Immature natural killer cell (primary cell): ENCODE results near the gene CYBC1. TPM values are rescaled to one million over a fixed set of nuclear protein-coding genes. Genes with fewer than 3 reads are reported as not detected.
A peak's percentile ranks its signal among the peaks of the same experiment; 100 is the strongest.

Experiments
- DNase-seq, 3 donors: peaks; one replicate each; pipeline ENCODE4 v3.0.0; 2022; ENCODE audit warnings: mixed read lengths in 1 of 3
- H3K27ac Mint-ChIP-seq, 6 donors: one replicate each; pipeline ENCODE4 v1.8.0; 2020; ENCODE audit warnings: mixed read lengths in 6 of 6, mild to moderate bottlenecking in 5 of 6, inconsistent platforms in 4 of 6, moderate library complexity in 3 of 6
- H3K27me3 Mint-ChIP-seq, 3 donors: one replicate each; pipeline ENCODE4 v1.8.0; 2020 to 2021; ENCODE audit warnings: low read depth in 3 of 3, mild to moderate bottlenecking in 3 of 3, mixed read lengths in 3 of 3, moderate library complexity in 3 of 3, inconsistent platforms in 1 of 3
- H3K36me3 Mint-ChIP-seq, 3 donors: one replicate each; pipeline ENCODE4 v1.8.0; 2020; ENCODE audit warnings: mixed read lengths in 3 of 3, inconsistent platforms in 2 of 3, mild to moderate bottlenecking in 2 of 3
- H3K4me1 Mint-ChIP-seq, 2 donors: one replicate each; pipeline ENCODE4 v1.8.0; 2020; ENCODE audit warnings: inconsistent platforms in 2 of 2, mild to moderate bottlenecking in 2 of 2, mixed read lengths in 2 of 2, moderate library complexity in 1 of 2
- H3K4me3 Mint-ChIP-seq, 5 donors: one replicate each; pipeline ENCODE4 v1.8.0; 2020; ENCODE audit warnings: mild to moderate bottlenecking in 5 of 5, mixed read lengths in 5 of 5, inconsistent platforms in 3 of 5, moderate library complexity in 3 of 5
- H3K9me3 Mint-ChIP-seq, 6 donors: one replicate each; pipeline ENCODE4 v1.8.0; 2020; ENCODE audit warnings: mild to moderate bottlenecking in 6 of 6, mixed read lengths in 6 of 6, inconsistent platforms in 4 of 6, moderate library complexity in 3 of 6
- polyA plus RNA-seq, 3 donors: library from polyadenylated mRNA; unstranded; fragments of 300-500 nt; fragmentation: Illumina TruSeq; gene quantifications; one replicate each; pipeline ENCODE4 v1.2.3, GENCODE V29; 2021

The CYBC1 gene
- polyA plus RNA-seq, 3 donors from 2014 or later = 182 to 246 (median 243) TPM

DNA sequence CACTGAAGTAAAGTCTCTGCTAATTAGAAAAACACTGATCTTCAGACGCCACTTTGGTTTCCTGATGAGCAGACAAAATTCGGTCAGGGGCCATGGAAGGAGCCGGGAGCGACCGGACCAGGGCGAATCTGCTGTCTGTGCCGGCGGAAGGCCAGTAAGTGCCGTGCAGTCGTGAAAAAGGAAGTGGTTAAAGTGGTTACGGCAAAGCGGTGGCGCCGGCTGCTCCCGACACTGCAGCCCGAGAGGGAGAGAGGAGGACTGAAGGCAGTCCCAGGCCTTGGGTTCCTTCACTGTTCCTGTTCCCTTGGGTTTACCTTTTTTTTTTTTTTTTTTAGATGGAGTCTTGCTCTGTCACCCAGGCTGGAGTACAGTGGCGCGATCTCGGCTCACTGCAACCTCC, 49.7 kb downstream of the CYBC1 start:
- peaks cover 7 to 12% (median 9%) of the 10 kb centered on the region in 3 donors for H3K36me3 Mint-ChIP-seq
- no peaks in the 10 kb centered on the region for H3K9me3 Mint-ChIP-seq
- H3K4me3 Mint-ChIP-seq = peak overlapping the region; percentile 80 to 97 (median 93)
- H3K27ac Mint-ChIP-seq = peak overlapping the region; percentile 72 to 94 (median 88)
- H3K27me3 Mint-ChIP-seq = peaks cover 0 to 14% (median 5%) of the 10 kb centered on the region in 3 donors
- H3K4me1 Mint-ChIP-seq = peaks cover 17 to 18% of the 10 kb centered on the region in 2 donors
- peak; percentile 65 to 68 (median 66) for DNase-seq

DNA sequence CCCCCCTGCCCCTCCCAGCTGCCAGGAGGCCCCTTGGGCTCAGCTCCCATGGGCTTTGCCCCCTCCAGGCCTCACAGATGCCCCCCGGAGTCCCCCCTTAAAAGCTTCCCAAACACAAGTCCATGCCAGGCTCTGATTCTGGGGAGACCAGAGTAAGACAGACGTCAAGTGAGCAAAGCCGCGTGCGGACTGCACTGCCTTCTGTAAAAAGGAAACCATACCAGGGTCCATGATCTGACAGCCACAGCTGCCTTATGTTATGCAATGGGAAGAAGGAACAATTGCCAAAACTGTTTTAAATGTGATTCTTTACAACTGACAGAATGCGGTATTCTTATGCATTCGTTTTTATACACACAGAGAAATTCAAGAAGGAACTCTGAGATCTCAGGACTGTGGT, 50.3 kb downstream of the CYBC1 start:
- no peaks in the 10 kb centered on the region for H3K9me3 Mint-ChIP-seq
- H3K27ac Mint-ChIP-seq = peak overlapping the region in 2 of 6 donors; percentile 35 to 88

DNA sequence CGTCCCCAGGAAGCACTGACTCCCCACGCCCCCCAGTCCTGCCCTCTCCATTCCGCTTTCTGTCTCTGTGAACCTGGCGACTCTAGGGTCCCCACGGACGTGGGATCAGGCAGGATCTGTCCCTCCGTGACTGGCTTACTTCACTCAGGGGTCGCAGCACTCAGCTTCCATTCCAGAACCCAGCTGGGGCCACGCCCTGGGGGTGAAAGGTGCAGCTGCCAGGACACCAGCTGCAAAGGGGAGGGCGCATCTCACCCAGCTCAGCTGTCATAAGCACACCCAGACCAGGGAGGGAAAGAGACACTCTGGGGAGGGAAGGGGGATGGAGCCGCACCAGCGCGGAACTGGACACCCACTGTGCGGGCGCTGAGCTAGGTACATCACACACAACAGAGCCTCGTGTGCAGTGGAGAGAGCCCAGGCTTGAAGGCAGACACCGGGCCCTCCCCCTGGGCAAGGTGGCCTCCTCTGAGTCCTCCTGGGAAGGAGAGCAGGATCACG, 50.9 kb downstream of the CYBC1 start:
- peaks cover 0 to 16% (median 5%) of the 10 kb centered on the region in 3 donors for H3K27me3 Mint-ChIP-seq
- H3K4me3 Mint-ChIP-seq = peak overlapping the region in 1 of 5 donors; percentile 93
- no peak for DNase-seq
- H3K9me3 Mint-ChIP-seq = no peaks in the 10 kb centered on the region
- peaks cover 17 to 18% of the 10 kb centered on the region in 2 donors for H3K4me1 Mint-ChIP-seq
- no peak overlapping the region for H3K27ac Mint-ChIP-seq
- H3K36me3 Mint-ChIP-seq = peaks cover 7 to 12% (median 9%) of the 10 kb centered on the region in 3 donors

More for the DNA sequence above, 50.3 kb downstream of the CYBC1 start:
- Mint-ChIP-seq H3K4me1 (peaks cover 17 to 18% of the 10 kb centered on the region in 2 donors), H3K4me3 (peak overlapping the region in 3 of 5 donors; percentile 24 to 97 (median 93)), H3K36me3 (peaks cover 7 to 12% (median 9%) of the 10 kb centered on the region in 3 donors), H3K27me3 (peaks cover 0 to 14% (median 5%) of the 10 kb centered on the region in 3 donors)
- DNase-seq = no peak

- Mint-ChIP-seq H3K27me3 (peaks cover 0 to 16% (median 5%) of the 10 kb centered on the region in 3 donors), H3K9me3 (no peaks in the 10 kb centered on the region), H3K27ac (no peak overlapping the region), H3K36me3 (peaks cover 7 to 12% (median 9%) of the 10 kb centered on the region in 3 donors), H3K4me3 (no peak overlapping the region), H3K4me1 (peaks cover 17 to 18% of the 10 kb centered on the region in 2 donors)
- DNase-seq = no peak
Observed at GRCh38 chr17:82399041-82399441, 51.5 kb downstream of the CYBC1 start.

DNA sequence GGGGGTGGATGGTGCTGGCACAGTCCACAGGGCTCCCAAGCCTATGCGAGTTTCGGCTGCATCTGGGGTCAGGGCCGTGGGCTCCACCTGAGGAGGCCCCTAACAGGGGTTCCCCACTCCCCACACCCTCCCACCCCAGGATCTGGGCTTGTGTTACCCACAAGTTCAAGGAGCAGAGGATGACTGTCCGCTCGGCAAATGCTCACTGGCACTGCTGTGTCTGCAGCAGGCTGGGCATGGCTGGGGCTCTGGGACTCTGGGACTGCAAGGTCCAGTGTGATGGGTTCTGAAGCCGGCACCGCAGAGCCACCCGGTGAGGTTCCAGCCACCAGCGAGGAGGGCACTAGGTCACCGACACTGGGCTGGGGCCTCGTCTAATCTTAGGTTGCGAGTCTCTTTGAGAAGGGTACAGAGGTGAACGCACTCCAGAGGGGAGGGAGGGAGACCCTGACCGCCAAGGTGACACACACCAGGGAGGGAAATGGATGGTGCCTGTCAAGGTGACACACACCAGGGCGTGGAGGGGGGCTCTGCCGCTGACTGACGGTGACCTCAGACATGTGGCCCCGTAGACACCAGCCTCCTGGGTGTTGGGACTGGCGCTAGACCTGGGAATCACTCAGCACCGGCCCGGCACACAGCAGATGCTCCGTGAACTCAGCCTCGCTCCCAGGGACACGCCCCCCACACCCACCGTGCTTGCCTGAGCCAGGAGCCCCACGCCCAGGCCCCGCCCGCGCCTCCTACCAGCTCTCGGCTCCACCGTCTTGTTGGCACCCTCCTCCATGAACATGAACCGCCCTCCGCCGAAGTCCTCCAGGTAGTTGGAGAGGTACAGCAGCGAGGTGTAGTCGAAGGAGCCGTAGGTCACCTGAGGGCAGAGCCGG, 52.9 kb downstream of the CYBC1 start:
- DNase-seq = no peak
- Mint-ChIP-seq H3K9me3 (no peaks in the 10 kb centered on the region), H3K27ac (no peak overlapping the region), H3K4me3 (no peak overlapping the region), H3K4me1 (peaks cover 16 to 18% of the 10 kb centered on the region in 2 donors), H3K36me3 (peaks cover 4 to 14% (median 9%) of the 10 kb centered on the region in 3 donors), H3K27me3 (peaks cover 0 to 11% (median 0%) of the 10 kb centered on the region in 3 donors)

GRCh38 chr17:82396601-82397435, 53.7 kb downstream of the CYBC1 start:
- H3K27me3 Mint-ChIP-seq = peaks cover 0 to 10% (median 0%) of the 10 kb centered on the region in 3 donors
- no peak overlapping the region for H3K27ac Mint-ChIP-seq
- no peak for DNase-seq
- H3K4me1 Mint-ChIP-seq = peaks cover 15 to 16% of the 10 kb centered on the region in 2 donors
- H3K4me3 Mint-ChIP-seq = no peak overlapping the region
- H3K36me3 Mint-ChIP-seq = peaks cover 4 to 19% (median 13%) of the 10 kb centered on the region in 3 donors
- H3K9me3 Mint-ChIP-seq = no peaks in the 10 kb centered on the region

- Mint-ChIP-seq H3K36me3 (peaks cover 4 to 16% (median 9%) of the 10 kb centered on the region in 3 donors), H3K27me3 (peaks cover 0 to 2% (median 0%) of the 10 kb centered on the region in 3 donors), H3K4me1 (no peaks in the 10 kb centered on the region), H3K9me3 (no peaks in the 10 kb centered on the region), H3K27ac (no peak overlapping the region), H3K4me3 (no peak overlapping the region)
- no peak for DNase-seq
Observed at GRCh38 chr17:82394278-82394677, 56.3 kb downstream of the CYBC1 start.

- Mint-ChIP-seq H3K27me3 (peaks cover 0 to 6% (median 0%) of the 10 kb centered on the region in 3 donors), H3K27ac (no peak overlapping the region)
- no peak for DNase-seq
Observed at GRCh38 chr17:82392941-82393340, 57.6 kb downstream of the CYBC1 start.

More at GRCh38 chr17:82392941-82393340, 57.6 kb downstream of the CYBC1 start:
- no peak overlapping the region for H3K4me3 Mint-ChIP-seq
- no peaks in the 10 kb centered on the region for H3K4me1 Mint-ChIP-seq
- H3K9me3 Mint-ChIP-seq = no peaks in the 10 kb centered on the region
- H3K36me3 Mint-ChIP-seq = peaks cover 4 to 16% (median 9%) of the 10 kb centered on the region in 3 donors

Other genes starting within 250 kb of the CYBC1 start
- 10 to 100 TPM; 27.7 to 65.8 (median 28.8) TPM for gene CCDC57, start 237.9 kb downstream of the CYBC1 start, polyA plus RNA-seq
- gene SLC16A3, start 221.7 kb downstream of the CYBC1 start, polyA plus RNA-seq = 10 to 100 TPM in 1 of 3 donors, 1 to 10 TPM in 2; 5.8 to 12.2 (median 6.8) TPM
- 100 to 1,000 TPM in 1 of 3 donors, 10 to 100 TPM in 2; 48.9 to 130 (median 55.9) TPM for gene CSNK1D, start 177.1 kb downstream of the CYBC1 start, polyA plus RNA-seq
- gene CD7, start 133.1 kb downstream of the CYBC1 start, polyA plus RNA-seq = 100 to 1,000 TPM; 278 to 589 (median 370) TPM
- gene SECTM1, start 117.0 kb downstream of the CYBC1 start, polyA plus RNA-seq = 1 to 10 TPM in 2 of 3 donors, not detected in 1; 2.7 to 3.6 TPM
- not detected for gene TEX19, start 91.5 kb downstream of the CYBC1 start, polyA plus RNA-seq
- gene UTS2R, start 79.0 kb downstream of the CYBC1 start, polyA plus RNA-seq = not detected
- 10 to 100 TPM; 12.7 to 18.8 (median 15.2) TPM for gene HEXD, start 32.4 kb downstream of the CYBC1 start, polyA plus RNA-seq
- gene OGFOD3, start 32.2 kb downstream of the CYBC1 start, polyA plus RNA-seq = 10 to 100 TPM; 29.3 to 43.5 (median 39.8) TPM
- gene NARF, start 8.0 kb upstream of the CYBC1 start, polyA plus RNA-seq = 100 to 1,000 TPM; 149 to 192 (median 179) TPM
- gene FOXK2, start 69.0 kb upstream of the CYBC1 start, polyA plus RNA-seq = 1 to 10 TPM; 1.9 to 9.7 (median 2.9) TPM
- gene WDR45B, start 197.7 kb upstream of the CYBC1 start, polyA plus RNA-seq = 10 to 100 TPM; 34.3 to 65.5 (median 48.9) TPM
- gene RAB40B, start 247.9 kb upstream of the CYBC1 start, polyA plus RNA-seq = 1 to 10 TPM; 3.1 to 4.4 (median 3.9) TPM